ENCODE data around the gene CDCP1.

DNA sequence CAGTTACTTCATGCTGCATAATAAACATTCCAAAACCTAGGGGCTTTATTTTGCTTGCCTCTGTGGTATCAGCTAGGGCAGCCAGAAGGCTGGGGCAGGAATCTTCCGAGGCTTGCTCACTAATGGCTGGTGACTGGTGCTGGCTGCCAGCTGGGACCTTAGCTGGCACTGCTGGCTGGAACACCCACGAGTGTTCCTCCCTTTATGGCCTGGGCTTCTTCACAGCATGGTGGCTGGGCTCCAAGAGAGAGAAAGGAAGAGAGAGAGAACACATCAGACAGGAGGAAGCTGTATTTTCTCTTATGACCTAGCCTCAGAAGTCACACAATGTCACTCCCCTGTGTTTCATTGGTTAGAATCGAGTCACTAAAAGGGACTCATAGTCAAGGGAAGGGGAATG, 23.9 kb upstream of the CDCP1 start:
- TF ChIP-seq CTCF (IDR thresholded peaks at IDR 0.05; ENCODE audit: low read length) (no peak), EZH2 (optimal IDR thresholded peaks at IDR 0.05; ENCODE audit: low read depth, low read length) (no peak)

Measured in MM.1S (cell line).